Femur (tissue), 1 donor: ENCODE data around the gene GSE1.

Source experiments
- DNase-seq: peaks from one replicate; pipeline ENCODE4 v3.0.0-alpha.2; 2017

The GSE1 gene

DNA sequence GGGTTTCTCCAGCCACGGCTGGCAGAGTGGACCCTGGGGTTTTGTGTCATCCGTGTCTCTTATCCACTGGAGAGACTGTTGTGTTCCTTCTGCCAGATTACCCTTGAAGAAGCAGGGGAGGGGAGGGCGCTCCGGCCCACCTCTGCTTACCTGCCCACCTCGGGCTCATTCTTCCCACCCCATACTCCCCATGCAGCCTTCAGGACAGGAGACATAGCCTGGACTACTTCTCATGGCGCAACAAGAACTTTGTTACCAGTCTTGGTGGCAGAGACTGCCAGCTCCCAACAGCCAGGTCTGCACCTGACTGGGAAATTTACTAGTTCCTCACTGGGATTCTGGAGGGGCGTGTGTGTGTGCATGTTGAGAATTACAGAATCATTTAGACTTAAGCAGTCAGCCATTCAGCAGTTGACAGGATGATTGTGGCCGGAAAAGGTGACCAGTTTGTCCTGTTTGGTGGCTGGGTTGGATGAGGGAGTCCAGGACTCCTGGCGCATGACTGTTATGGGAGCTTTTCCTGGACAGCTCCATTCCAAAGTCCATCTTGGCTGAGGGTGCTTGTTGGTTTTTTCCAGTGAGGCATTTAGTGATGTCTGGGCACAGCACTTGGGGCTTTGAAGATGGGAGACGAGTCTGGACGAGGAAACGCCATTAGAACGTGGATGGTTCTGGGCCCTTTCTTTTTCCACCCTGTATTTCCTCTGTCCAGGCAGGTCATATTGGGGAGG is 8.7 kb downstream of the GSE1 start:
- DNase-seq = no peak

DNA sequence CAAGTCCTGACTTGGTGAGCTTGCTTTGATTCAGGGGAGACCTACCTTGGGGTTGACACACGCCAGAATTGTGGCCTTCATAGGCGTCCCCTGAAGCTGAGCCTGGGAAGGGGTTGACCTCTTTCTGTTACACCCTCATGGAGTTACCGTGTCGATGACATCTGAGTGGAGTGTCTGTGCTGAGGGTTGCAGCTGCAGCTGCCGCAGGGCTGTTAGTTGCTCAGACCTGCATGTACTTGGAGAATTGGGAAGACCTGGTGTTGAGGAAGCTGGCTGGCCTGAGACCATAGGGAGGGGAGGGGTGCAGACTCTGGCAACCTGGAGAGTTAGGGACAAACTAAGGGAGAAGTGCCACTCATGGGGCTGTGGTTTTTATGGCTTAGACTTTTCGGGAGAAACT is 9.6 kb downstream of the GSE1 start:
- no peak for DNase-seq

DNA sequence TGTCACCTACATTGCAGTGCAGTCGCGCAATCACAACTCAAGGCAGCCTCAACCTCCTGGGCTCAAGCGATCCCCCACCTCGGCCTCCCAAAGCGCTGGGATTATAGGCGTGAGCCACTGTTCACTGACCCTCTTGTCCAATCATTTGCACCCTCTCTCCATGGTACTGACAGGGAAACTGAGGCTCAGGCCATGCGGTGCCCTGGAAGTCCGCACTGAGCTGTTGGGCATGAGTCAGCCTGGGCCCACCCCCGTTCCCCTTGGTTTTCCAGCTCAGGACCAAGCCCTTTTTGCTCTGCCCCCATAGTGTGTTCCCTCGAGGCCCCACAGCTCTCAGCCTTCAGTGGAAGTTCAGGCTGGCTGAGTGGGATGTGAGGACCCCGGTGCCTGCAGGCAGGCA is 10.1 kb downstream of the GSE1 start:
- DNase-seq = no peak

DNA sequence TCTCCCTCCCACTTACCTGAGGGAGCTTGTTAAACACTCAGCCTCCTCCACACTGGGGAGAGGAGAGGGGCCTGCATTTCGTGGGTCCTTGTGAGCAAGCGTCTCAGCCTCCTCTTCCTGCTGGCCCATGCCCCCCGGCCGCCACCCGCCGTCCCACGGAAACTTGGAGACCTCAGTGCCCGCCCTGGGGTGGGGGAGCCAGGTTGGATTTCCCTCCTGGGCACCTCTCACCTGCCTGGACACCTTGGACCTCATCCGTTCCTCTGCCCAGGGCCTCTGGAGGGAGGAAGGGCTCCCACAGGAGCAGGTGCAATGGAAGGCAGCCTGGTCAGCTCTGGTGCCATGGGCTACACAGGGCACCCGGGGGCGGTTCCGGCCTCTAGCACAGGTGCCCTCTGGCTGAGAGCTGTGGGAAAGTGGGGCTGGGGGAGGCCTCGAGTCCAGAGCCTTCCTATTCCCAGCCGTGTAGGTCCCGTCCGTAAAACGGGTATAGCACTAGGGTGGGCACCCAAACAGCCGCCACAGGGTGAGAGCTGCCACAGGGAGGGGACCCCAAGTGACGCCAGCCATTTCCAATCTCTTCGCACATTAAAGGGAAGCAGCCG is 11.0 kb downstream of the GSE1 start:
- DNase-seq = no peak

DNA sequence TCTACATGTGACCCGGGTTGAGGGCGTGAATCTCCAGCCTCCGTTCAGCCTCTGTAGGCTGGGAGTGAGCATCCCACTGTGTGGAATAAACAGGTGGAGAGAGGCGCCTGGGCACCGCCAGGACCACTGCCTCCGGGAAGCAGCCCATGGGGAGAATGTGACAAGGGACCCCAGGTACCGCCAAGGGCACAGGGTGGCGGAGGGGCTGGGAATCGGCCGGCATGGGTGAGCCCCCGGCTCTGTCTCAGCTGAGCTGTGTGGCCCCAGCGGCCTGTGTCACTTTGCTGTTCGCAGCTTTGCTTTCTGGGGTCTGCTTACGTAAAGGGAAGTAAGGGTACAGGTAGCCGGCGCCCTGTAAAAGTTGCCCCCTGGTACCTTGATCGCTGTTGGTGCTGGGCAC is 11.5 kb downstream of the GSE1 start:
- DNase-seq = no peak

DNA sequence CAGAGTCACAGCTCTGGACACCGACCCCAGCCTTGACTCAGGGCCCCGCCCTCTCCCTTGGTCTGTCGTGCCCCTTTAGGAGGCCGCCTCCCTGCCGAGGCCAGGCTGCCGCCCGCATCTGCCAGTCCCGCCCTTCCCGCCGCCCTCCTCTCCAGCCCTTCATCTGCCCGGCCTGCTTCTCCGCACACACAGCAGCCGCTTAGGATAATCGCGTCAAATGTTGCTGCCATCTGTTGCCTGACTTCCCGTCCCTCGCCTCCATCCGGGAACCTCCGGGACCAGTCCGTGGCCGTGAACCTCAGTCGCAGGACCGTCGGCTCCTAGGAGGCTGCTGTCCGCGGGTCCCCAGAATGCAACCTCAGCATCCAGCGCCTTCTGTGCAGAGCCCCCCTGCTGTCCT is 11.9 kb downstream of the GSE1 start:
- DNase-seq = peak; percentile 49

DNA sequence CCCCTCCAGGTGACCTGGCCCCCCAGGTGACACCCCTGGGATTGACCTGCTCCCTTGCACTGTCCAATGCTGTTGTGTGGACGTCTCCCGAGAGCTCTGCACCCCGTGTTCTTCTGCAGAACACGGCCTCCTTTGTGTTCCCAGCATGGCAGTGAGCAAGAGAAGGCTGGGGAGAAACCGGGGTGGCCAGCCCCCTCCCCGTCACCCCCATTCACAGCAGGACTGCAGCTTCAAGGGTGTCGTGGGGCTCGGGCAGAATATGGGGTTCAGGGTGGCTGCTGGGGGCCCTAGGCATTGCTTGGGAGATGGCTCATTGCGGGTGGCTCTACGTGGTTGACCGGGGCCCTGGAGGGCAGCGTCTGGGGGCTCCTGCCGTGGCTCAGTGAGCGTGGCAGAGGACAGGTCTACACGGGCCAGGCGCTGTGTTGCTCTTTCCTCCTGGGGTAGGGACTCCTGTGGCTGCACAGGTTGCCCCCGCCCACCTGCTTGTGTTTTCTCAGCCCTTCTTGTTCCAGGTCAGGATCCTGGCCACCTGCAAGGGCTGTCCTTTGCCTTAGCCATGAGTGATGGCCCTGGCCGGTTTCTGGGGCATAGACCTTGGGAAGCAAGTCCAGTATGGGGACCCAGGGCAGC is 12.5 kb downstream of the GSE1 start:
- no peak for DNase-seq

DNA sequence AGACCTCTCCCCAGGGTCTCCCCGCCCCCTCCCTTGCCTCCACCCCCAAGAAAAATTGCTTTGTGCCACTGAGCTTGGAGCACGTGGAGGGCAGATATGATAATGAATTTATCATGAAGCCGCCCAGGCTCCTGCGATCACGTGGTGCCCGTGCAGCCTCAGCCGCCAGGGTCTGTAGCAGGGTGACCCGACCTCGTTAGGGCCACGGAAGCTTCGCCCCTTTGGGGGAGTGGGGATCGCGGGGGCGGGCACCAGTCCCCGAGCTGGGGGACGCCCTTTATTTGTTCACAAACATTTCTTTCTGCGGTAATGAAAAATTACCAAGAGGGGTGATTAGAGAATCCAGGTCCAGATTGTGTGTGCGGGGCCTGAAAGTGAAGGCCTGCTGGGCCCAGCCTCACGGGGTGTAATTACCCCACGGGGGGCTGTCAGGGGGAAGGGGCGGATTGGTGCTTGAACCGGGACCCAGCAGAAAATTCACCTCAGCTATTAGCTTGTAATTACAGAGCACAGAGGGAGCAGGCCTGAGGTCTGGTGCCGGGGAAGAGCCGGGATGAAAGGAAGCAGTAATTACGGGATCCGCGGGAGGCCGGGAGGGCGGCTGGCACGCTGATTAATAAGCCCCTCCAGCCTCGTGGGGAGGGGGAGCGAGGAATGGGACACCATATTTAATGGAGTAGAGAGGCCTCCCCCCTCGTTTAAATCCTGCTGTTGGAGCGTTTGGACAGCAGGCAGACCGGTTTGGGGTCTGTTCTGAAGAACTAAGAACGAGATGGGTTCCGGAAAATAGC is 13.3 kb downstream of the GSE1 start:
- no peak for DNase-seq

DNA sequence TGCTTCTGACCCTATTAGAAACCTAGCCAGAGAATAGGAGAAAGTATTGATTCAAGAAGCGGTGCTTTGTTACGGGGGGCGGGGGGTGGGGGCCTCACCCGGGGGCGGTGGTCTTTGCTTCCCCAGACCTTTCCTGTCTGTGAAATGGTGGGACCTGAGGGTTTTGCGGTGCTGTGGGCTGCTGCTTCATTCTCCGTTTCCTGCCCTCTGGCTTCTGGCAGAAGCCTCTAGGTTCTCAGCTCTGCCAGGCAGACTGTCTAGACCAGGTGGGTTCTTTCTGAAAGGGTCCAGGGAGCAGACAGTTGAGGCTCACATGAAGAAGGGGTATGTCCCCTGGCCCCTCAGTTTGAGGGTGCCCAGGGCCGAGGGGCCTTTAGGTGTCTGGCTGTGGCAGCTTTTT is 14.0 kb downstream of the GSE1 start:
- DNase-seq = no peak

DNA sequence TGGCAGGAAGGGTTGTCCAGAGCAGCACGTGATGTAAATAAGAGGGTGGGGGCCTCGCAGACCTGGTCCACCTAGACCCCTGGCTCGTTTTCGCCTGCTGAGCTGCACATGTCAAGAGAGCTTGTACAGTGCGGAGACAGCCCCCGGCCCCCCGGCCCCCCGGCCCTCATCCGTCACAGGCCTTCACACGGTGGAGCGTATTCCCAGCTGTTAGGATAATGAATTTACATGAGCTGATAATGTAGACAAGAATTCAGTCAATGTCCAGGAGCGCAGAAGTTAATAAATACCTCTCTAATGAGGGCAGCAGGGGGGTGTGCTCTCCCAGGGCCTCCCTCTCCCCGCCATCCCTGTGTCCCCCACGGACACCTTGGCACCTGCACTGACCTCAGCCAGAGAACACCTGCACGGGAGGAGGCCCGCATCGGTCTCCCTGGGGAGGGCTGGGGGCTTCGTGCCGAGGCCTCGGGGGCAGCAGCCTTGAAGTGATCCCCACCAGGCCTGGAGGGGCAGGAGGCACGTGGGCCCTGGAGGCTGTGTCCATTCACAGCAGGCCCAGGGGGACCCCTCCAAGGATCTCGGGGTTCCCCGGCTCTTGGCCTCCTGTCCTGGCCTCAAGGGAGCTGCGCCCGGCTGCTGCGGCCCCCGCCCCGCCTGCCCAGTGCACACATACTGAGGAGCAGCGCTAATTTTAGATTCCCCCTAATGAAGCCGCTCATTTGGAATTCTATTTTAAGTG is 14.6 kb downstream of the GSE1 start:
- peak; percentile 49 for DNase-seq

DNA sequence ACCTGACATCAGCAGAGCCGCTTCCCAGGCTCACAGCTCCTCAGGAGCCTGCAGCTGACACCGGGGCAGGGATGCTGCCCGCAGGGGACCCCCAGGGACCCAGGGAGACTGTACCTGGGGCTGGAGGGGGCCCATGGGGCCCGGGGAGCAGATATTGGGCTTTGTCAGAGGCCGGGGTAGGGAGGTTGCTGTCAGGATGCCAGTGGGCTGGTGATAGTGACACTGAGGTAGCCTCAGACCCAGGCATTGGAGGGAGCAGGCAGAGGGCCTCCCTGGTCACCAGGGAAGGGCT is 15.1 kb downstream of the GSE1 start:
- no peak for DNase-seq

DNA sequence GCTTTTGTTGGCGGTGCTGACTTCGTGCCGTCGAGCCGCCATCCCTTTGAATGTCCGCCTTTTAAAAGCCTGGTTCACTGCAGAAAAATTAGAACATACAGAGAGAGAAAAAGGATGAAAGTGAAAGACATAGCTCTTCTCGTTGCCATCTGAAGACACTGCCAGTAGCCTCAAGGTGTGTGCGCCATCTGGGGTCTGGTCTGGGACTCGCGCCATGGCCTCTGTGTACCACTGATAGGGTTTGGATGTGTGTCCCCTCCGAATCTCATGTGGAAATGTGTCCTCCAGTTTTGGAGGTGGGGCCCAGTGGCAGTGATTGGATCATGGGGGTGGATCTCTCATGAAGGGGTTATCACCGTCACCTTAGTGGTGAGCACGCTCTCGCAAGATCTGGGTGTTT is 15.5 kb downstream of the GSE1 start:
- DNase-seq = no peak

DNA sequence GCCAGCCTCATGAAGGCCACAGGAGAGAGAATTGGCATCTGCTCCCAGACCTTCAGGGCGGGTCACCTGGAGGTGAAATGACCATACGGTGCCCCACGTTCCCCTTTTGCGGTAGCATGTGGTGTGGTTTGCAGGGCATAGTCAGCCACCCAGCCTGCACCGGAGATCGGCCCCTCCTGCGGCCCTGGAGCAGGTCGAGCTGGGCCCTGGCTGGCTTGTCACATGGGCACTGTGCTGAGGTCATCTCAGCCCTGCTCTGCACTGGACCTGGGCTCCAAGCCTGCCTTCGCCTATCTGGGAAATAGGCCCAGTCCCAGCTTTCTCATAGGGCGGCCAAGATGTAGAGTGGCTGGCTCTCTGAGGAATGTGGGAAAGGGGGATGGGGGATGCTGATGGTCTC is 16.2 kb downstream of the GSE1 start:
- no peak for DNase-seq

DNA sequence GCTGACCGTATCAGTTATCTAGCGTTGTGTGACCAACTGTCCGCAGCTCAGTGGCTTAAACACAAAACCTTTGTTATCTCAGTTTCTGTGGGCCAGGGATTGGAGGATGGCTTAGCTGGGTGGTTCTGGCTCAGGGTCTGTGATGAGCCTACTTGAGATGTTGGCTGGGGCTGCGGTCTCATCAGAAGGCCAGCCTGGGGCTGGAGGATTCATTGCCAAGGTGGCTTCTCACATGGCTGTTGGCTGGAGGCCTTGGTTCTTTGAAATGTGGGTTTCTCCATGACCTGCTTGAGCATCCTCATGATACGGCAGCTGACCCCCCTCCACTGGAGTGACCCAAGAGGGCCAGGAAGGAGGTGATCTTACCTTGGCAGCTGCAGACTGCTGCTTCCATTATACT is 16.7 kb downstream of the GSE1 start:
- DNase-seq = no peak

DNA sequence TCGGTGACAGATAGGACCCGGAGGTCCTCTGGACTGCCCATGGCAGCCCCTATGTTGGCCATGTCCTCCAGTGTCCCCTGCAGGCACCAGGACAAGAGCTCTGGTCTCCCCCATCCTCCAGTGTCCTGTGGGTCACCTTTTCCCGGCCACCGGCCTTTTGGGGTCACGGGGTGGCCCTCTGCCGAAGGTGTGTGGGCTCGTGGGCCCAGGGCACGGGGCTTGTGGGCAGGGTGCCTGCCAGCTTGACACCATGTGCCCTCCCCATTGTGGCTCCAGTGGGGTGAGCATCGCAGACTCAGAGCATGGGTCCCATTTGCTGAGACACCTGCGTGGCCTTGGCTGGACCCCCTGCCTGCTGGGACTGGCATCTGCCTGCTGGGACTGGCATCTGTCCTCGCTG is 18.1 kb downstream of the GSE1 start:
- DNase-seq = no peak

DNA sequence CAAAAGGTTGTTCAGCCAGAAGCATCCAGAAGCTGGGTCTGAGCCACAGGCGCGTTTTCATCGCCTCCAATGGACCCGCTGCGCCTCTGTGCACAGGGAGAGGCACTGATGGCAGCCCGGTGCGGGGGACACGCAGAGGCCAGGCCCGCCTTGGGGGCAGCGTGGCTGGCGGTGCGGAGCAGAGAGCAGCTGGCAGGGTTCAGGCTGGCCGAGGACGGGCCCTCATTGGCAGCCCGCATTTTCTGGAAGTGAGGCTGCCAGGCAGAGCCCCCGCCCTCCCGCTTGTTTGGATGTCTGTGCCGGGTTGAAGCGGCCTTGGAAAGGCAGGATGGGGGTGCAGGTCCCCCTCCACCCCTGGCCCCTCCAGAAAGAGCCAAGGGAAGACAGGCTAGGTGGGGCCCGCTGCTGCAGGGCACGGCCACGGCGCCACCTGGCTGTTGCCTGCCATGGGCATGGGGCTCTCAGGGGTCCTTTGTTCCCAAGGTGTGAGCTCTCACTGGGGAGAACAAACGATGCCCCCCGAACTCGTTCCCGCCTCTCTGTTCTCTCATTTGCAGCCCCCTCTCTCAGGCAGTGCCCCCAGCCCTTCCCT is 18.8 kb downstream of the GSE1 start:
- no peak for DNase-seq

DNA sequence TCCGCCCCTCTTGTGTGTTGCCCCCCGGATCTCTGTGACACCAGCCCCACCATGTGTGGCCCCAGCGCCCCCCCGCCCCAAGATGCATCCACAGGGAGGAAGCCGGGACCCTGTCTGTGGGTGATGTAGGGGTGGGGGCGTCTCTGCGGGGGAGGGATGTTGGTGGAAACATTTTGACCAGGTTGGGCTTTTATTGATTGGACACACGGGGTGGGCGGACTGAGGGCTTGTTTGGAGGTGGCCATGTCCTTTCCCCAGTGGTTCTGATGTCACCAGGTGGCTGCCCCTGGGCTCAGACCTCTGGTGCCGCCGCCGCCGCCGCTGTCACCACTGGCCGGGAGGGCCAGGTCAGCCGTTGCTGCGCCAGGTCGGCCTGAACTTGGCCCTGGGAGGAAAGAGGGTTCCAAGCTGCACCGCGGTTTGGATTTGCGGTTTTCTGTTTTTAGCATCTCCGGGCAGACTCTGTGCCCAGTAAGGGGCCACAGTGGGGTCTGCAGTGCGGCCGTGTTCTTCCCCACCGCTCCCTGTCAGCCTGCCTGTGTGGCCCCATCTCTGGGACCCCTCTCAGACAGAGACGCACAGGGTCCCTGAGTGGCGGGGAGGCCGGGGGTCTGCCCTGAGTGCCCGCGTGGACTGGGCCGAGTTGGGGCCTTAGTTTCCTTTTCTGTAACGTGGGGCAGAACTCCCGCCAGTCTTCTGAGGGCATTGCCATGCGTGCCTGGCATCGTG is 19.8 kb downstream of the GSE1 start:
- no peak for DNase-seq

DNA sequence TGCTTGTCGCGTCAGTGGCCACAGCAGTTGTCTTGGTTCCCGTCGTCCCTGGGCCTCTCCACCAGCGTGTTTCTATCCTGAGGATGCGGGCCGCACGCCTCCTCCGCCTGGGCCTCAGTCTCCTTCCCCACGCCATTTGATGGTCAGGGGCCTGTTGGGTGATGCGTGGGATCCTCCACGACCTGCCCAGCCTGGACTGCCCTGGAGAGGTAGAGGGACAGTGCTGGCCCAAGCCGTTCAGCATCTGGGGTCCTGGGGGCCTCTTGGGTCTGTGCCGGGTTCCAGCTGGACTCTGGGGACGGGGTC is 20.3 kb downstream of the GSE1 start:
- no peak for DNase-seq

DNA sequence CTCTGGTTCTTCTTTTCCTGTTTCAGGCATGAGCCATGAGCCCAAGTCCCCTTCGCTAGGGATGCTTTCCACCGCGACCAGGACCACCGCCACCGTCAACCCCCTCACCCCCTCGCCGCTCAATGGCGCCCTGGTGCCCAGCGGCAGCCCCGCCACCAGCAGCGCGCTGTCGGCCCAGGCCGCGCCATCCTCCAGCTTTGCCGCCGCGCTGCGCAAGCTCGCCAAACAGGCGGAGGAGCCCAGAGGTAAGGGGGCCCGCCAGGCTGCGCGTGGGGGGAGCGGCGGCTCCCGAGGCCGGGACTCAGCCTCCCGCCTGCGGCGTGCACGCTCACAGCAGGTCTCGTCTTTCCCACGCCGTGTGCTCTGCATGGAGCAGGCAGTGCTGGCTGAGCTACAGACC is 20.8 kb downstream of the GSE1 start:
- no peak for DNase-seq

DNA sequence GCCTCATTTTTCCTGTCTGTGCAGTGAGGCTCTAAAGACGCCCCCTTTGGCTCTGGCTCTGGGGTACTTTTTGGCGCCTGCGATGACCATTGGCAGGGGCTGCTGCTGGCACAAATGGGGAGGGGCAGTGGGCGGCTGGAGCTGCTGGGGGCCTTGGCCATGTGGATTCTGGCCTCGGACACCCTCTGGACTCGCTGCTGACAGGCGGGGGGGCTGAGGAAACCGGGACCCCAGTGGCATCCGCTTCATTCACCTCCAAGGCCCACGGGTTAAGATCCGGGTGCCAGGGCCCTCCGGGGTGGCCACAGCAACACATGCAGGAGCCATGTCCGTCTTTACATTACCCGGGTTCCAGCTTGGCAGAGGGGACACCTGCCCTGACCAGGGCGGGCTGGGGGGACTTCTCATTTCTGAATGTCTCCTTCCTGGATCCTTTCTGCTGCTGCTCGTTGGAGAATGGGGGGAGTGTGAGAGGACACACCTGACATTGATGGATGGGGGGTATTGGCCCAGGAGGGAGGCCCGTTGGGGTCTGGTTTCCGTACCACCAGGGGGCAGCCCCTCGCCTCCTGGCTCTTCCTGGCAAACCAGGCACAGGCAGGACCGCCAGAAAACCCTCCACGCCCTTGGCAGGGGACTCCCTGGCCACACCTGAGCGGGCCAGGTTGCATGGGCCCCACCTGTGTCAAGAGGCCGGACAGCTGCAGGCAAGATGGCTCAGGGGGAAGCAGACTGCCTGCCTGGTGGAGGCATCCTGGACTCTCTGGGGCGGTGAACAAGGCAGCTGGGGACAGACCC is 21.8 kb downstream of the GSE1 start:
- DNase-seq = no peak

DNA sequence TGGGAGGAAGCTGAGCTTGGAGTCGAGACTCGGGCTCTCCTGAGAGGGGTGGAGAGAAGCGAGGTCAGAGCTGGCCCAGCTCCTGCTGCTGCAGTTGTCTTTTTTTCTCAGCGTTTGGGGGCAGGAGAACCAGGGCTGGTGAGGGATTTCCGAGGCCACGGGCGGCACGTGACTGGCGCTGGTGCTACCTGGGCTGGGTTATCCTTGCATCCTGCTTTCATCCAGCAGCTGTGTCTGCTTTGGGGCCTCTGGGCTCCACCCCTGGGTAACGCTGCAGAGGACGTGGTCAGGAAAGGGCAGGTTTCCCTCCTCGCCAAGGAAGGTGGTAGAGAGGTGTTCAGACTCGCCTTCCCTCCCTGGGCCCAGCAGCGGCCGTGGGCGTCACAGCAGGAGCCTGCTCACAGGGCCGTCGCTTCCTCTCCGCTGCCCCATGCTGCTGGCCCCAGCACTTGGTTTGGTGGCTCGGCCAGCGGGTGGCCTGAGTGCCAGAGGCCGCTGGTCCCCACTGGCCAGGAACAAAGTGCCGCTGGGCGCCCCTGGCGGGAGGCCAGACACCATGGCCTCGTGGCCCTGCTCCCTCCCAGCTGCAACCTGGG is 22.5 kb downstream of the GSE1 start:
- DNase-seq = no peak
